Right atrium auricular region (tissue), 2 donors: ENCODE data around the gene DOK5. TPM values are rescaled to one million over a fixed set of nuclear protein-coding genes. Genes with fewer than 3 reads are reported as not detected.

Source experiments
- DNase-seq: peaks from one replicate; pipeline ENCODE4 v3.0.0-alpha.2; 2019; ENCODE audit warnings: low spot score
- H3K27ac ChIP-seq, 2 donors: fragments of 200-600 bp; sonication (generic); 1 replicate in 1 of 2; 2 replicates in 1 of 2; pipeline ENCODE4 v1.5.1; 2016 to 2019
- H3K27me3 ChIP-seq, 2 donors: fragments of 200-600 bp; sonication (generic); one replicate each; pipeline versions ENCODE4 v1.5.1 to v1.6.0; 2017 to 2019
- H3K36me3 ChIP-seq: fragments of 200-600 bp; sonication (generic); one replicate; pipeline ENCODE4 v1.5.1; 2016
- H3K4me1 ChIP-seq, 2 donors: fragments of 200-600 bp; sonication (generic); one replicate each; pipeline versions ENCODE4 v1.5.1 to v1.6.0; 2017 to 2019
- H3K4me3 ChIP-seq, 2 donors: fragments of 200-600 bp; sonication (generic); 1 replicate in 1 of 2; 2 replicates in 1 of 2; pipeline ENCODE4 v1.5.1; 2017 to 2019; ENCODE audit warnings: mild to moderate bottlenecking in 1 of 2, moderate library complexity in 1 of 2
- H3K9me3 ChIP-seq, 2 donors: fragments of 200-600 bp; sonication (generic); one replicate each; pipeline ENCODE4 v1.5.1; 2019
- CTCF ChIP-seq, 2 donors: fragments of 200-600 bp; sonication (generic); IDR thresholded peaks; one replicate each; pipeline ENCODE4 v1.5.1; 2019; ENCODE audit warnings: antibody characterized with exemption in 2 of 2
- total RNA-seq, 2 donors: library from RNA; depleted of rRNA; stranded (reverse); fragments of >200 nt; gene quantifications; one replicate each; pipeline ENCODE4 v1.1.0, GENCODE V29; 2016

The DOK5 gene
- total RNA-seq, 2 donors from 2014 or later: 11.6 to 16.9 TPM

GRCh38 chr20:54539521-54540046 lies 64.2 kb downstream of the DOK5 start:
- DNase-seq: no peak
- no peaks in the 10 kb centered on the region for H3K27me3 ChIP-seq
- no peaks in the 10 kb centered on the region for H3K4me1 ChIP-seq
- H3K36me3 ChIP-seq: no peaks in the 10 kb centered on the region
- no peak overlapping the region for H3K27ac ChIP-seq
- H3K4me3 ChIP-seq: no peak overlapping the region
- peaks cover 0 to 8% of the 10 kb centered on the region in 2 donors for H3K9me3 ChIP-seq
- no peak for TF ChIP-seq CTCF (IDR thresholded peaks at IDR 0.05)

GRCh38 chr20:54543369-54543768 lies 68.0 kb downstream of the DOK5 start:
- no peak for TF ChIP-seq CTCF (IDR thresholded peaks at IDR 0.05)
- no peak for DNase-seq
- Histone ChIP-seq H3K27ac (no peak overlapping the region), H3K36me3 (no peaks in the 10 kb centered on the region), H3K27me3 (no peaks in the 10 kb centered on the region), H3K9me3 (peaks cover 0 to 2% of the 10 kb centered on the region in 2 donors), H3K4me1 (no peaks in the 10 kb centered on the region), H3K4me3 (no peak overlapping the region)

GRCh38 chr20:54545676-54546358 lies 70.4 kb downstream of the DOK5 start:
- H3K4me3 ChIP-seq: no peak overlapping the region
- no peak overlapping the region for H3K27ac ChIP-seq
- no peaks in the 10 kb centered on the region for H3K27me3 ChIP-seq
- no peaks in the 10 kb centered on the region for H3K4me1 ChIP-seq
- no peaks in the 10 kb centered on the region for H3K9me3 ChIP-seq
- H3K36me3 ChIP-seq: no peaks in the 10 kb centered on the region
- no peak for DNase-seq
- no peak for TF ChIP-seq CTCF (IDR thresholded peaks at IDR 0.05)

- DNase-seq: no peak
- no peak overlapping the region for H3K27ac ChIP-seq
- H3K27me3 ChIP-seq: no peaks in the 10 kb centered on the region
- H3K4me1 ChIP-seq: no peaks in the 10 kb centered on the region
- no peak for TF ChIP-seq CTCF (IDR thresholded peaks at IDR 0.05)
- H3K4me3 ChIP-seq: no peak overlapping the region
- no peaks in the 10 kb centered on the region for H3K36me3 ChIP-seq
- no peaks in the 10 kb centered on the region for H3K9me3 ChIP-seq
Measured at GRCh38 chr20:54548849-54549248, 73.5 kb downstream of the DOK5 start.

- H3K4me3 ChIP-seq: no peak overlapping the region
- no peaks in the 10 kb centered on the region for H3K36me3 ChIP-seq
- no peaks in the 10 kb centered on the region for H3K4me1 ChIP-seq
- no peaks in the 10 kb centered on the region for H3K9me3 ChIP-seq
- no peak for DNase-seq
- TF ChIP-seq CTCF (IDR thresholded peaks at IDR 0.05): no peak
- no peak overlapping the region for H3K27ac ChIP-seq
- no peaks in the 10 kb centered on the region for H3K27me3 ChIP-seq
Measured at GRCh38 chr20:54549658-54550326, 74.4 kb downstream of the DOK5 start.
